GM23248 (cell line): Measurements from ENCODE around the gene ADIPOR2.

ENCODE experiments used
- EZH2 ChIP-seq: fragments of 200-600 bp; sonication (generic); IDR thresholded peaks from 2 replicates; pipeline ENCODE4 v1.6.1; 2018; ENCODE audit warnings: antibody characterized with exemption, mild to moderate bottlenecking; ENCODE audit not compliant: insufficient read depth, poor library complexity, severe bottlenecking
- EZH2phosphoT487 ChIP-seq: fragments of 200-600 bp; sonication (generic); IDR thresholded peaks from 2 replicates; pipeline ENCODE4 v1.6.1; 2018; ENCODE audit warnings: antibody characterized with exemption, moderate library complexity, mild to moderate bottlenecking, low read depth; ENCODE audit not compliant: insufficient read depth

DNA sequence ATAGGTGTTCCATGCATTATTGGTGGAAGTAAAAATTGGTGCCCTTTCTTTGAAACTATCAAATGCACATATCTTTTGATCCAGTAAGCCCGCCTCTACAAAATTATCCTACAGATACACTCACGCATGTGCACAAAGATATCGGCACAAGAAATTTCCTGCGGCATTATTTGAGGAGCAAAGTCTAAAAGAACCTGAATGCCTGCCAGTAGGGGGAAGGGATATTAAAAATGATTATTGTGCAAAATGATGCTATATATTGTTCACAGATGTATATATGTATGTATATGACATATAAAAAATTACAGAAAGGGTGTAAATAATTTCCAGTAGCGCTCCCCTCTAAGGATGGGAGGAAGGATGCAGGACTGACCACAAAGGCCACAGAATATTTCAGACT, 24.7 kb upstream of the ADIPOR2 start:
- TF ChIP-seq EZH2 (no peak), EZH2phosphoT487 (no peak)
